Spleen (tissue), 7 donors: ENCODE measurements around the gene PAM.

Source experiments
- POLR2A ChIP-seq, 3 donors: fragments of 450-650 bp; IDR thresholded peaks; one replicate each; pipeline ENCODE4 v1.5.1; 2017; ENCODE audit warnings: antibody characterized with exemption in 3 of 3, mild to moderate bottlenecking in 1 of 3
- TF ChIP-seq, protein P1 (sequence below), 11 experiments: fragments of 200-600 bp in 7 of 11; fragments of 450-650 bp in 4 of 11; sonication (generic) in 4 of 11; IDR thresholded peaks in 8 of 11; conservative IDR thresholded peaks in 3 of 11; 1 replicate in 7 of 11; 2 replicates in 4 of 11; pipeline versions ENCODE4 v1.4.0 to v1.8.0; 2016 to 2021; ENCODE audit warnings: antibody characterized with exemption in 11 of 11, inconsistent platforms in 4 of 11, mild to moderate bottlenecking in 1 of 11
- donor health status: DM: no; HTN: no; CAD: no; lungs with moderate emphysema.
- donor health status: DM: no; HTN: no; CAD: no.
- donor health status: DM: no; HTN: no; CAD: no.

DNA sequence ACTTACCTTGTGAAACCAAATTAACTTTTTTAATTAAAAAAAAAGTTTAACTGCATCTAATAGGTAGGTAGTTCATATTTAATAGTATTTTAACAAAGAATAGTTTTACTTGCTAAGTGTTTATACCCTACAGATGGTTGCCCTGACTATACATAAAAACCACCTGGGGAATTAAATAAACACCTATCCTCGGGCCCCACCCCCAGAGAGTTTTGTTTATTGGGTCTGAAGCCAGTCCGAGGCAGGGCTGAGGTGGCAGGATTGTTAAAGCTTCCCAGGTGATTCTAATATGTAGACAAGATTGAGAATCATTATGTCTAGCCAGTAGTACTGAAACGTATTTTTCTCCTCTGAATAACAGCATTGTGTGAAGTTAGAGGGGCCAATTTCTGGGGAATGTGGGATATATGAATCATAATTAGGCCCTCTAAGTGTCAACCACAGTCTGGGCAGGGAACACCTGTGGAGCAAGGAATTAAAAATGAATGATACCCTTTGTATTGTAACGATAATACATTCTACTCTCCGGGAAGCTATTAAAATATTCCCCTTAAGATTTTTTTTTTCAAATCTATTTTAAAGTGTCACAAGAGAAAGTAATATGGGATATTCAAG lies 5.6 kb upstream of the PAM start:
- TF ChIP-seq, protein P1, sequence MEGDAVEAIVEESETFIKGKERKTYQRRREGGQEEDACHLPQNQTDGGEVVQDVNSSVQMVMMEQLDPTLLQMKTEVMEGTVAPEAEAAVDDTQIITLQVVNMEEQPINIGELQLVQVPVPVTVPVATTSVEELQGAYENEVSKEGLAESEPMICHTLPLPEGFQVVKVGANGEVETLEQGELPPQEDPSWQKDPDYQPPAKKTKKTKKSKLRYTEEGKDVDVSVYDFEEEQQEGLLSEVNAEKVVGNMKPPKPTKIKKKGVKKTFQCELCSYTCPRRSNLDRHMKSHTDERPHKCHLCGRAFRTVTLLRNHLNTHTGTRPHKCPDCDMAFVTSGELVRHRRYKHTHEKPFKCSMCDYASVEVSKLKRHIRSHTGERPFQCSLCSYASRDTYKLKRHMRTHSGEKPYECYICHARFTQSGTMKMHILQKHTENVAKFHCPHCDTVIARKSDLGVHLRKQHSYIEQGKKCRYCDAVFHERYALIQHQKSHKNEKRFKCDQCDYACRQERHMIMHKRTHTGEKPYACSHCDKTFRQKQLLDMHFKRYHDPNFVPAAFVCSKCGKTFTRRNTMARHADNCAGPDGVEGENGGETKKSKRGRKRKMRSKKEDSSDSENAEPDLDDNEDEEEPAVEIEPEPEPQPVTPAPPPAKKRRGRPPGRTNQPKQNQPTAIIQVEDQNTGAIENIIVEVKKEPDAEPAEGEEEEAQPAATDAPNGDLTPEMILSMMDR (IDR thresholded peaks at IDR 0.05 in 8 of 11, conservative IDR thresholded peaks at IDR 0.05 in 3 of 11): no peak
- no peak for TF ChIP-seq POLR2A (IDR thresholded peaks at IDR 0.05)
